Sigmoid colon (tissue), 7 donors: ENCODE results near the gene TRAPPC12. TPM values are rescaled to one million over a fixed set of nuclear protein-coding genes. Genes with fewer than 3 reads are reported as not detected.

Experiments
- DNase-seq: peaks from one replicate; pipeline ENCODE4 v3.0.0-alpha.2; 2019
- H3K27ac ChIP-seq, 4 donors: fragments of 200-600 bp; sonication (generic); one replicate each; pipeline ENCODE4 v1.5.1; 2016 to 2019; ENCODE audit warnings: mild to moderate bottlenecking in 1 of 4
- H3K27me3 ChIP-seq, 3 donors: fragments of 200-600 bp; sonication (generic); one replicate each; pipeline ENCODE4 v1.5.1; 2019; ENCODE audit warnings: mild to moderate bottlenecking in 1 of 3
- H3K36me3 ChIP-seq, 4 donors: fragments of 200-600 bp; sonication (generic); one replicate each; pipeline ENCODE4 v1.5.1; 2016 to 2019
- H3K4me1 ChIP-seq, 4 donors: fragments of 200-600 bp; sonication (generic); one replicate each; pipeline ENCODE4 v1.5.1; 2017 to 2019
- H3K4me3 ChIP-seq, 4 donors: fragments of 200-600 bp; sonication (generic); one replicate each; pipeline ENCODE4 v1.5.1; 2017 to 2019; ENCODE audit warnings: mild to moderate bottlenecking in 2 of 4, moderate library complexity in 1 of 4
- H3K9me3 ChIP-seq, 4 donors: fragments of 200-600 bp in 3 of 4; sonication (generic) in 3 of 4; one replicate each; pipeline versions ENCODE4 v1.5.1 to v1.6.1; 2013 to 2019
- CTCF ChIP-seq, 4 experiments: fragments of 450-650 bp in 3 of 4; fragments of 200-600 bp in 1 of 4; IDR thresholded peaks; one replicate each; pipeline ENCODE4 v1.5.1; 2016 to 2019; ENCODE audit warnings: antibody characterized with exemption in 4 of 4, mild to moderate bottlenecking in 3 of 4, moderate library complexity in 2 of 4
- EP300 ChIP-seq, 4 donors: sonication (generic); formaldehyde crosslinking; IDR thresholded peaks; one replicate each; pipeline ENCODE4 v1.6.1; 2017; ENCODE audit warnings: antibody characterized with exemption in 4 of 4
- POLR2A ChIP-seq, 2 donors: fragments of 450-650 bp; IDR thresholded peaks; one replicate each; pipeline ENCODE4 v1.6.1; 2016; ENCODE audit warnings: antibody characterized with exemption in 2 of 2, mild to moderate bottlenecking in 2 of 2, moderate library complexity in 2 of 2
- POLR2AphosphoS5 ChIP-seq, 4 donors: sonication (generic); formaldehyde crosslinking; IDR thresholded peaks; one replicate each; pipeline ENCODE4 v1.6.1; 2017; ENCODE audit warnings: antibody characterized with exemption in 4 of 4
- WGBS, 2 donors: extraction: QIAGEN DNeasy Blood & Tissue Kit; methylation state at CpG; one replicate each; pipeline ENCODE4 v1.1.7; 2013; 5-methylcytosine and 5-hydroxymethylcytosine counted together
- intact Hi-C: fragments of 100-400 bp; cut with DNase I; formaldehyde crosslinking; loops from one replicate; pipeline ENCODE4 v1.15.1; 2023
- polyA plus RNA-seq, 3 donors: library from polyadenylated mRNA; stranded (reverse); fragments of 200-250 nt; gene quantifications; one replicate each; pipeline ENCODE4 v1.2.3, GENCODE V29; 2013
- total RNA-seq, 4 donors: library from RNA; depleted of rRNA; stranded (reverse); fragments of >200 nt; gene quantifications; one replicate each; pipeline ENCODE4 v1.1.0, GENCODE V29; 2016
- donor health status: healthy with polysubstance abuse.
- donor health status: Bipolar disorder and iron deficiency.
- donor health status: healthy.

Gene TRAPPC12
- total and polyA plus RNA-seq, 7 donors, result 22.7 to 79.5 (median 50.5) TPM

- DNase-seq, result no peak
- WGBS, 2 donors, result 92 to 98% methylated on average over 11 of the region's 11 CpGs
- Histone ChIP-seq H3K36me3 (peaks cover 0 to 31% (median 18%) of the 10 kb centered on the region in 4 donors), H3K9me3 (no peaks in the 10 kb centered on the region), H3K4me3 (no peak overlapping the region), H3K4me1 (peaks cover 0 to 27% (median 4%) of the 10 kb centered on the region in 4 donors), H3K27ac (no peak overlapping the region), H3K27me3 (no peaks in the 10 kb centered on the region)
- TF ChIP-seq EP300 (IDR thresholded peaks at IDR 0.05), result no peak
- TF ChIP-seq CTCF (IDR thresholded peaks at IDR 0.05), result no peak
- no peak for TF ChIP-seq POLR2A (IDR thresholded peaks at IDR 0.05)
- TF ChIP-seq POLR2AphosphoS5 (IDR thresholded peaks at IDR 0.05), result no peak
- intact Hi-C loops, result no loop called here
These were observed 24.3 kb downstream of the TRAPPC12 start for GRCh38 chr2:3403587-3404334.

DNA sequence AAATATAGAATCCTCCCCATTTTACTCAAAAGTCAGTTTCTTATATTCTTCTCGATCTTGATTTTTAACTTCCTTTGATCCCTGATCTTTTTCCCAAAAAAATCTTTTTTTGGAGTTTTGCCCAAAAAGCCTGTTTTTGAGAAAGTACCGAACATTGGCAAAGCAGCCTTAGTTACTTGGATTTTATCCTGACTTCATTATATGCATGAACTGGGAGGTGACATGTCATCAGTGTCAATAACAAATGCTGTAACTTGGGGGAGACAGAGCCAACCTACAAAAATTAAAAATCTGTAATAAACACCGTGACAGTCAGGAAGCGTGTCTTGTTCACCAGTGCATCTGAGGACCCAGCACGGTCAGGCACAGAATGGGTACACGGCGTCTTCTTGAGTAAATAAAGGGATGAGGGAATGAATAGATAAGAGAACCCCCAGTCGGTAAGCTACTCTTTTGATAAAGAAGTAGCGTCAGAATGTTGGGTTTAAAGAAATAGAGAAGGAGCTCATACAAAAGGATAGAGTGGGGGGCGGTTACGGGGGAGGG is 24.9 kb downstream of the TRAPPC12 start:
- no peak overlapping the region for H3K4me3 ChIP-seq
- H3K27me3 ChIP-seq, result no peaks in the 10 kb centered on the region
- WGBS, 2 donors, result 96 to 97% methylated on average over 11 of the region's 11 CpGs
- no peaks in the 10 kb centered on the region for H3K9me3 ChIP-seq
- intact Hi-C loops, result no loop called here
- peaks cover 0 to 31% (median 18%) of the 10 kb centered on the region in 4 donors for H3K36me3 ChIP-seq
- no peak for DNase-seq
- H3K4me1 ChIP-seq, result peaks cover 0 to 26% (median 3%) of the 10 kb centered on the region in 4 donors
- no peak for TF ChIP-seq POLR2AphosphoS5 (IDR thresholded peaks at IDR 0.05)
- TF ChIP-seq EP300 (IDR thresholded peaks at IDR 0.05), result no peak
- TF ChIP-seq POLR2A (IDR thresholded peaks at IDR 0.05), result no peak
- no peak for TF ChIP-seq CTCF (IDR thresholded peaks at IDR 0.05)
- H3K27ac ChIP-seq, result no peak overlapping the region

GRCh38 chr2:3405307-3405706 is 25.8 kb downstream of the TRAPPC12 start:
- no peak for DNase-seq
- Histone ChIP-seq H3K9me3 (no peaks in the 10 kb centered on the region), H3K4me3 (no peak overlapping the region), H3K27me3 (no peaks in the 10 kb centered on the region), H3K27ac (no peak overlapping the region), H3K4me1 (peaks cover 0 to 17% (median 0%) of the 10 kb centered on the region in 4 donors), H3K36me3 (peaks cover 0 to 30% (median 18%) of the 10 kb centered on the region in 4 donors)
- intact Hi-C loops, result no loop called here
- WGBS, 2 donors, result 86 to 96% methylated on average over 6 of the region's 6 CpGs
- TF ChIP-seq POLR2A (IDR thresholded peaks at IDR 0.05) (no peak), CTCF (IDR thresholded peaks at IDR 0.05) (no peak), POLR2AphosphoS5 (IDR thresholded peaks at IDR 0.05) (no peak), EP300 (IDR thresholded peaks at IDR 0.05) (no peak)

GRCh38 chr2:3405876-3406275 is 26.4 kb downstream of the TRAPPC12 start:
- no peak for DNase-seq
- H3K36me3 ChIP-seq, result peaks cover 0 to 25% (median 12%) of the 10 kb centered on the region in 4 donors

More at GRCh38 chr2:3405876-3406275, 26.4 kb downstream of the TRAPPC12 start:
- Histone ChIP-seq H3K4me1 (peaks cover 0 to 13% (median 0%) of the 10 kb centered on the region in 4 donors), H3K4me3 (no peak overlapping the region), H3K9me3 (no peaks in the 10 kb centered on the region), H3K27me3 (no peaks in the 10 kb centered on the region), H3K27ac (no peak overlapping the region)
- intact Hi-C loops, result no loop called here
- WGBS, 2 donors, result 90 to 95% methylated on average over 7 of the region's 7 CpGs
- TF ChIP-seq EP300 (IDR thresholded peaks at IDR 0.05) (no peak), POLR2AphosphoS5 (IDR thresholded peaks at IDR 0.05) (peak in 2 of 4 donors; percentile 15 to 26), CTCF (IDR thresholded peaks at IDR 0.05) (no peak)
